NCI-H2227 (cell line): ENCODE results near the gene ANKRD63.

Experiments used
- DNase-seq: peaks from one replicate; lab custom pipeline; 2025; ENCODE audit not compliant: unreplicated experiment; lab: John Stamatoyannopoulos, UW

ANKRD63 gene

GRCh38 chr15:40243126-40243810 is 39.6 kb downstream of the ANKRD63 start:
- no peak for DNase-seq

- DNase-seq: no peak
Observed at GRCh38 chr15:40242601-40243000, 40.3 kb downstream of the ANKRD63 start.

- no peak for DNase-seq
Observed at GRCh38 chr15:40242213-40242599, 40.7 kb downstream of the ANKRD63 start.

- DNase-seq: no peak
Observed at GRCh38 chr15:40241269-40242212, 41.3 kb downstream of the ANKRD63 start.

GRCh38 chr15:40240619-40241221 is 42.1 kb downstream of the ANKRD63 start:
- no peak for DNase-seq

- DNase-seq: no peak
Observed at GRCh38 chr15:40239693-40240618, 42.9 kb downstream of the ANKRD63 start.

GRCh38 chr15:40239404-40239692 is 43.5 kb downstream of the ANKRD63 start:
- DNase-seq: no peak

- DNase-seq: peak; percentile 60
Observed at GRCh38 chr15:40238532-40239403, 44.1 kb downstream of the ANKRD63 start, which contains the start of gene PAK6. Gene PAK6 (plus strand): TSS chr15:40239063. CDS start chr15:40264786, 25,723 bp downstream.

- DNase-seq: no peak
Observed at GRCh38 chr15:40235201-40235885, 47.5 kb downstream of the ANKRD63 start.

- DNase-seq: no peak
Observed at GRCh38 chr15:40234783-40235182, 48.1 kb downstream of the ANKRD63 start.

- DNase-seq: no peak
Observed at GRCh38 chr15:40233727-40234577, 48.9 kb downstream of the ANKRD63 start.

GRCh38 chr15:40232625-40233070 is 50.2 kb downstream of the ANKRD63 start:
- no peak for DNase-seq
